Measurements from ENCODE around the gene FOXP4. TPM values are rescaled to one million over a fixed set of nuclear protein-coding genes. Genes with fewer than 3 reads are reported as not detected.

The FOXP4 gene
- total RNA-seq, 1 experiment from 2014 or later = 26.0 TPM

DNA sequence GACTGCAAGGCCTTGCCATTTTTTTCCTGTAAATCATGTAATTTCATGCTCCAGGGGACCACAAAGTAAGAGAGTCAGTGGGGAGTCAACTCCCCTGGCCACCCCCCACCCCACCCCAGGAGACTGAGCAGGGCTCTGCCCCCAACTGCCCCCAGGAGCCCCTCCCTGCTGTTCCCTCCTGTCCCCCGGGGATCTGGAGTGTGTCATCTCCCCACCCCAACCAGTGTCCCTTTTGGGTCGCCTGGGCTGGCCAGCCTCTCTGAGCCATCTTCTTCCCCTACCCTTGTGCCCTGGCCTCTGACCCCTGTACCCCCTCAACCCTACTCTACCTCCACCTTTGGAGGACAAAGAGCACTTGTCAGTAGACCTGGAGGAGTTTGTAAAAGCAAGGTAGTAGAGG, 29.4 kb downstream of the FOXP4 start:
- H2AFZ ChIP-seq = no peak overlapping the region
- no peaks in the 10 kb centered on the region for H3K79me2 ChIP-seq (ENCODE audit: low read depth)
- TF ChIP-seq, protein P1, sequence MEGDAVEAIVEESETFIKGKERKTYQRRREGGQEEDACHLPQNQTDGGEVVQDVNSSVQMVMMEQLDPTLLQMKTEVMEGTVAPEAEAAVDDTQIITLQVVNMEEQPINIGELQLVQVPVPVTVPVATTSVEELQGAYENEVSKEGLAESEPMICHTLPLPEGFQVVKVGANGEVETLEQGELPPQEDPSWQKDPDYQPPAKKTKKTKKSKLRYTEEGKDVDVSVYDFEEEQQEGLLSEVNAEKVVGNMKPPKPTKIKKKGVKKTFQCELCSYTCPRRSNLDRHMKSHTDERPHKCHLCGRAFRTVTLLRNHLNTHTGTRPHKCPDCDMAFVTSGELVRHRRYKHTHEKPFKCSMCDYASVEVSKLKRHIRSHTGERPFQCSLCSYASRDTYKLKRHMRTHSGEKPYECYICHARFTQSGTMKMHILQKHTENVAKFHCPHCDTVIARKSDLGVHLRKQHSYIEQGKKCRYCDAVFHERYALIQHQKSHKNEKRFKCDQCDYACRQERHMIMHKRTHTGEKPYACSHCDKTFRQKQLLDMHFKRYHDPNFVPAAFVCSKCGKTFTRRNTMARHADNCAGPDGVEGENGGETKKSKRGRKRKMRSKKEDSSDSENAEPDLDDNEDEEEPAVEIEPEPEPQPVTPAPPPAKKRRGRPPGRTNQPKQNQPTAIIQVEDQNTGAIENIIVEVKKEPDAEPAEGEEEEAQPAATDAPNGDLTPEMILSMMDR (conservative IDR thresholded peaks at IDR 0.05) = no peak
- no peak for TF ChIP-seq EZH2 (IDR thresholded peaks at IDR 0.05; ENCODE audit: low read depth)
- H3F3A ChIP-seq (ENCODE audit: insufficient read depth, low read depth) = peaks cover 28% of the 10 kb centered on the region
- no peaks in the 10 kb centered on the region for H4K20me1 ChIP-seq (ENCODE audit: insufficient read depth)
- no peak for DNase-seq
- no peak overlapping the region for H3K4me2 ChIP-seq
- H3K36me3 ChIP-seq (ENCODE audit: low read depth) = no peaks in the 10 kb centered on the region
- CTCF ChIA-PET = no interaction called here
- intact Hi-C loops (cut with micrococcal nuclease; ENCODE audit: unreplicated experiment) = no loop called here
- BruUV-seq (replicated peaks) = no TSS peak
- H3K27me3 ChIP-seq (ENCODE audit: insufficient read depth, low read depth) = no peaks in the 10 kb centered on the region
- no peaks in the 10 kb centered on the region for H3K9me2 ChIP-seq (ENCODE audit: insufficient read depth)
- no peaks in the 10 kb centered on the region for H3K9me3 ChIP-seq (ENCODE audit: insufficient read depth, low read depth)
- no peak overlapping the region for H3K4me3 ChIP-seq
- H3K27ac ChIP-seq = no peak overlapping the region
- POLR2A ChIA-PET (ENCODE audit: unreplicated experiment) = no interaction called here
- H3K4me1 ChIP-seq (replicated peaks; ENCODE audit: insufficient read depth) = peaks cover 41% of the 10 kb centered on the region

DNA sequence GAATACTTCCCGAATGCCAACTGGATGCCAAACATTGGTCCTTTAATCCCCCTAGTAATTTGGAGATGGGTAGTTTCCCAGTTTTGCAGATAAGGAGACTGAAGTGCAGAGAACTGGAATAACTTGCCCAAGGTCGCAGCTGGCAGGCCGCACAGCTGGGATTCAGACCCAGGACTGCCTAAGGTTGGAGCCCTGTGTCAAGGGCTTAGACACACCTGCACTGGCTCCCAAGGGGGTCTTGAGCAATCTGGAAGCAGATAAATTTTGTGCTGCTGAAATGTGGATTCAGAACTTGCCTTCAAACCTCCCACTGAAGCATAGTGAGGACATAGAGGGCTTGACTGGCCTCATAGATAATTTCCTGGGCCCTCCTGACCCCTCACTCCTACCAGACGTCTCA, 30.5 kb downstream of the FOXP4 start:
- H2AFZ ChIP-seq = no peak overlapping the region
- no peaks in the 10 kb centered on the region for H3K9me2 ChIP-seq (ENCODE audit: insufficient read depth)
- ChIA-PET CTCF (no interaction called here), POLR2A (ENCODE audit: unreplicated experiment) (no interaction called here)
- no peaks in the 10 kb centered on the region for H3K79me2 ChIP-seq (ENCODE audit: low read depth)
- no peaks in the 10 kb centered on the region for H4K20me1 ChIP-seq (ENCODE audit: insufficient read depth)
- H3F3A ChIP-seq (ENCODE audit: insufficient read depth, low read depth) = peaks cover 35% of the 10 kb centered on the region
- no peaks in the 10 kb centered on the region for H3K36me3 ChIP-seq (ENCODE audit: low read depth)
- H3K27ac ChIP-seq = peak overlapping the region; percentile 56; the same call in 1 of the 2 replicates
- H3K27me3 ChIP-seq (ENCODE audit: insufficient read depth, low read depth) = no peaks in the 10 kb centered on the region
- intact Hi-C loops (cut with micrococcal nuclease; ENCODE audit: unreplicated experiment) = no loop called here
- DNase-seq = no peak
- peaks cover 51% of the 10 kb centered on the region for H3K4me1 ChIP-seq (replicated peaks; ENCODE audit: insufficient read depth)
- H3K4me3 ChIP-seq = no peak overlapping the region
- H3K9me3 ChIP-seq (ENCODE audit: insufficient read depth, low read depth) = no peaks in the 10 kb centered on the region
- TF ChIP-seq EZH2 (IDR thresholded peaks at IDR 0.05; ENCODE audit: low read depth) = no peak
- TF ChIP-seq, protein P1 (conservative IDR thresholded peaks at IDR 0.05) = no peak
- no TSS peak for BruUV-seq (replicated peaks)
- no peak overlapping the region for H3K4me2 ChIP-seq

DNA sequence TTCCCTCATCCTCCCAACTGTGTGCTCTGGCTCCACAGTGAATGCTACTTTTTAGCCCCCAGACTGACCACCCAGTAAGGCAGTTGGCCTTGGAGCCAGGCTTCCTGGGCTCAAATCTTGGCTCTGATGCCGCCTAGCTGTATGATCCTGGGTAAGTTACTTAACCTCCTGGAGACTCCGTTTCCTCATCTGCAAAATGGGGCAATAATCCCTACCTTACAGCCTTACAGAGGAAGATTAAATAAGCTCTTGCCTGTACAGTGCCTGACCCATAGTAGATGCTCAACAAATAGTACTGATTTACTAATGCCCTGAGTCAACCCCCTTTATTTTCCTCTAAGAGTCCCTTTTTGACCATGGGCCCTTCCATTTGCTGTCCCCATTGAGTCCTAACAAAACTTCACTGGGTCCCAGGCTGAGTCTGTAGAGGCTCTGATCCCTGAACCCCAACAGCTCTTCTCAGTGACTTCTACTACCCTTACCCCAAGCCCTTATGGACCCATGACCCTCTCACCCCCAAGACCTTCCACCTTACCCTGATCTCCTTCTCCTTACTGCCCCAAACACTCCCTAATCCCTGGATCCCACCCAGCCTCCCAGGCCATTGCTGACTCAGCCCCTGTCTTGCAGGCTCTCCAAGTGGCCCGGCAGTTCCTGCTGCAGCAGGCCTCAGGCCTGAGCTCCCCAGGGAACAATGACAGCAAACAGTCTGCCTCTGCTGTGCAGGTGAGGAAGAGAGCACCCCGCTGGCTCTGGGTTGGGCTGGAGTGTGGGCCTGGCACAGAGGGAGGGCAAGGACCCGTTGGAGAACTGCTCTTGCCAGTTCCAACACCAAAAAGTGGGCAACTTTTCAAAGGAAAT, 31.4 kb downstream of the FOXP4 start:
- no TSS peak for BruUV-seq (replicated peaks)
- Histone ChIP-seq H3K4me1 (replicated peaks; ENCODE audit: insufficient read depth) (peaks cover 60% of the 10 kb centered on the region), H4K20me1 (ENCODE audit: insufficient read depth) (no peaks in the 10 kb centered on the region), H3K9me2 (ENCODE audit: insufficient read depth) (no peaks in the 10 kb centered on the region), H3K4me2 (peak overlapping the region; percentile 70), H3K79me2 (ENCODE audit: low read depth) (no peaks in the 10 kb centered on the region), H3K27ac (peak overlapping the region; percentile 56), H3K4me3 (no peak overlapping the region), H3K27me3 (ENCODE audit: insufficient read depth, low read depth) (no peaks in the 10 kb centered on the region), H3F3A (ENCODE audit: insufficient read depth, low read depth) (peaks cover 44% of the 10 kb centered on the region), H3K9me3 (ENCODE audit: insufficient read depth, low read depth) (no peaks in the 10 kb centered on the region), H3K36me3 (ENCODE audit: low read depth) (no peaks in the 10 kb centered on the region), H2AFZ (no peak overlapping the region)
- peak; percentile 86 to 91 for DNase-seq
- TF ChIP-seq, protein P1 (conservative IDR thresholded peaks at IDR 0.05) = no peak
- no peak for TF ChIP-seq EZH2 (IDR thresholded peaks at IDR 0.05; ENCODE audit: low read depth)
- intact Hi-C loops (cut with micrococcal nuclease; ENCODE audit: unreplicated experiment) = no loop called here
- ChIA-PET POLR2A (ENCODE audit: unreplicated experiment) (interaction anchor here (0.6 kb wide), 1 partner anchor 204 kb away, joined by 4 read pairs; no protein-coding TSS in a partner anchor), CTCF (interaction anchor here (0.6 to 0.8 kb wide), 2 partner anchors 115 to 124 kb away, joined by 3 to 4 read pairs; no protein-coding TSS in a partner anchor)
